Kidney glomerular epithelial cell (primary cell): Measurements from ENCODE around the gene HTR3C.
"Not testable (repeated sequence)": the region's sequence is repeated elsewhere in the genome, so short reads cannot be mapped to it uniquely, and the experiment has no call there.

Source experiments
- DNase-seq: peaks from one replicate; lab custom pipeline; 2025; lab: John Stamatoyannopoulos, UW

HTR3C gene

GRCh38 chr3:184030536-184030935, 22.3 kb upstream of the HTR3C start:
- DNase-seq, result no peak

- DNase-seq, result peak; percentile 55
Measured at GRCh38 chr3:184031187-184031792, 21.6 kb upstream of the HTR3C start, which contains the start of gene HTR3D. TSS of gene HTR3D (plus strand) at chr3:184031742. CDS start at chr3:184031742, 0 bp downstream.

DNA sequence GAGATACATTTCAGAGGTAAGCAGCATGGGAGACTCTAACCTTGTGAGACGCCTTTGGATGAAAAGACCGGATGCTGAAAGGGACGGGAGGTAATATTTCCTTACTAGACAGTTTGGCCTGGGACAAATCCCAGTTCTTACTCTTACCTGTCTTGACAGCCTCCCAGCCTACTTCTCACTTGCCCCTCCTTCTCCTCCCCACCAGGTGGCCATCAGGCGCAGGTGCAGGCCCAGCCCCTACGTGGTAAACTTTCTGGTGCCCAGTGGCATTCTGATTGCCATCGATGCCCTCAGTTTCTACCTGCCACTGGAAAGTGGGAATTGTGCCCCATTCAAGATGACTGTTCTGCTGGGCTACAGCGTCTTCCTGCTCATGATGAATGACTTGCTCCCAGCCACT, 15.0 kb upstream of the HTR3C start:
- no peak for DNase-seq

DNA sequence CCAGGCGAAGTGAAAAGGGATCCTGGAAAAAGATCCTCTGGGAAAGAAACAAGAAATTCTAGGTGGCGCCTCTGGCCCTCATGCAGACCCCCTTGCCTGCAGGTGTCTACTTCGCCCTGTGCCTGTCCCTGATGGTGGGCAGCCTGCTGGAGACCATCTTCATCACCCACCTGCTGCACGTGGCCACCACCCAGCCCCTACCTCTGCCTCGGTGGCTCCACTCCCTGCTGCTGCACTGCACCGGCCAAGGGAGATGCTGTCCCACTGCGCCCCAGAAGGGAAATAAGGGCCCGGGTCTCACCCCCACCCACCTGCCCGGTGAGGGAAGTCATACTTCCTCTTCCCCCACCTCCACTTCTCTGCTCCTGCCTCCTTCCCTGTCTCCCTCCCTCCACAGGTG, 14.5 kb upstream of the HTR3C start:
- DNase-seq, result not testable (repeated sequence)

GRCh38 chr3:184039414-184039813, 13.4 kb upstream of the HTR3C start:
- DNase-seq, result no peak

DNA sequence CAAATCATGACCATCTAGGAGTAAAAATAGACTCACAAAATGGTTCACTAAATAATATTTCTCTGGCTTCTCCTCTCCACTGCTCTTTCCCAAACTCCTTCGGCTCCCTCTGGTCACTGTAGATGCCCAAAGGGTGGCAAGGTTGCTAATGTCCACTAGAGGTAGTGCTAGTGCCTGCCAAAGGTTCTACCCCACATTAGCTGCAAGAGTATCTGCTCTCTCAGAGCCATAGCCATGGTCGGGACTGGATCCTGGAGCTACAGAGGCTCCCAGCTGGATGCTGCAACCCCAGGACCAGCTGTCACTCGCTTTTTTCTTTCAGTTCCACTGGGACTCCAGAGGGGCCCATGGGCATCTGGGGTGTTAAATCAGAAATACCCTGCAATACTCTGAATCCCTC, 12.8 kb upstream of the HTR3C start:
- no peak for DNase-seq

- no peak for DNase-seq
Measured at GRCh38 chr3:184042617-184043016, 10.2 kb upstream of the HTR3C start.

DNA sequence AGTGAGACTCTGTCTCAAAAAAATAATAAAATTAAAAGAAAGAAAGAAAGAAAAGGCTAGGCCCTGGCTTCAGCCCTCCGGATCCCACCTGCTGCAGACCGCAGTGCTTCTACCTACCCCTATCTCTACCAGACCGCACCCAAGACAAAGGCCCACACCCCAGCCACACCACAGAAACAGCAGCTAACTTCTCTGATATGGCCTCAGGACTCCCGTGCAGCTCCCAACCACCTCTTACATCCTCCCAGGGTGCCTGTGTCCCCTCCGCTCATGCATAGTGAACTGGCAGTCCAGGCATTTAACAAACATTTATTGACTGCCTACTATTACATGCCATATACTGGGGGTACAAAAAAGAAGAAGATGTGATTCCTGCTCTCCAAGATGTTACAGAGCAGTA, 6.9 kb upstream of the HTR3C start:
- DNase-seq, result no peak

- DNase-seq, result no peak
Measured at GRCh38 chr3:184050217-184050847, 2.5 kb upstream of the HTR3C start.

- no peak for DNase-seq
Measured at GRCh38 chr3:184058029-184058428, 5.2 kb downstream of the HTR3C start.

DNA sequence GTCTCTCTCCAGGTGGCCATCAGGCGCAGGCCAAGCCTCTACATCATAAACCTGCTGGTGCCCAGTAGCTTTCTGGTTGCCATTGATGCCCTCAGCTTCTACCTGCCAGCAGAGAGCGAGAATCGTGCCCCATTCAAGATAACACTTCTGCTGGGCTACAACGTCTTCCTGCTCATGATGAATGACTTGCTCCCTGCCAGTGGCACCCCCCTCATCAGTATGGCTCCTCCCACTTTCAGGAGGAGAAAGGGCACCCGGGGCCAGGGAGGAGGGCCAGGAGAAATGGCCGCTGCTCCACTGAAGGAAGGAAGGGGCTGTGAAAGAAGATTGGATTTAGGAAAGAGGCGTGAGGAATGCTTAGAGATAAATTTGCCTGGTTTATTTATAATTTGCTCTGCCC, 6.6 kb downstream of the HTR3C start:
- DNase-seq, result no peak

- no peak for DNase-seq
Measured at GRCh38 chr3:184062637-184063036, 9.8 kb downstream of the HTR3C start.

DNA sequence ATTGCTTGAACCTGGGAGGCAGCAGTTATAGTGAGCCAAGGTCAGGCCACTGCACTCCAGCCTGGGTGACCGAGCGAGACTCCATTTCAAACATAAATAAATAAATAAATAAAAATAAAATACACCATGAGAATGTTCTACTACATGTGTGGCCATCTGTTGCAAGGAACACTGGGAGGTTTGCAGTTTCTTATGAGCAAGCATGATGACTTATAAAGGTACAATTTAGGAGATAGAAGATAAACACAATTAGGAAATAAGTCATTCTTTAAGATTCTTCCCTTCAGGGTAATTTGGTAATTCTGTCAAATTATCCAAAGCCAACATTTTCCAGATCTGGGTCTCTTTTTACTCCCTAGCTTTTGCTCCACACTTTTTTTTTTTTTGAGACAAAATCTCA, 13.4 kb downstream of the HTR3C start:
- DNase-seq, result no peak

DNA sequence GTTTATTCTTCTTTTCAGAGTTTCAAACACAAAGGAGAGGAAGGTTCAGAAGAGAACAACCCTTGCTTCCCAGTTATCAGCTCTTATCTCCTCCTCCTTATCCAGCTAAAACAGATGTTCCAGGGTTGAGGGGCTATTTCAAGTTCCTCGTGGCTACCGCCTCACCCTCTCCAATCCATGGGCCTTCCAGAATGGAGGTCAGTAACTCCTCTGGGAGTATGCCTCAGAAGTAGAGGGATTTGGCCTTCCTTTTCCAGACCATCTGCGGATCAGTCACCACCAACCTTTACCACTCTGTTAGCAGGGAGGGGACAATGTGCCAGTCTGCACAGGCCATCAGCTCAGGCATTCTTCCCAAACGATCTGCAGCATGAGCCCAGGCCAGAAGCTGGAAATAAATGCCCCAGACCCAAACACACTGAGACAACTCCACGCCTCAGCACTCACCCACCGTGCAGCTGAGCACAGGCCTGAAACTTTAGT, 14.8 kb downstream of the HTR3C start:
- DNase-seq, result no peak

DNA sequence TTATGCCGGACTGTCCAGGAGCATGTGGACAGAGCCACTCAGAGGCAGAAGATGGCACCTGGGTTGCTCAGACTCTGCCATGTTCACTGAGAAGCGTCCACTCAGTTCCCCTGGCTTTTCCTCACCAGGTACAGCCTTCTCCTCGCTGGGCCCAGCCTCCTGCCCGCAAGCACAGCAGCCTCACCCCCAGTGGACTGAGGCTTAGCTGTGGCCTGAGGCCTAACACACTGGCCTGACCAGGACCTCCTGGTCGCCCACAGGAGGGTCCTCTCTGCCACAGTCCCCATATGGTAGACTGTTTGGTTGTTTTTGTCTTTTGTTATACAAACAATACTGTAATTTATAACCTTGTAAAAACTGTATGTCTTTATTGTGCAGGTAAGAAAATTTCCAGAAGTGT, 15.5 kb downstream of the HTR3C start:
- DNase-seq, result no peak

GRCh38 chr3:184071142-184071541, 18.3 kb downstream of the HTR3C start:
- not testable (repeated sequence) for DNase-seq

- no peak for DNase-seq
Measured at GRCh38 chr3:184073621-184074020, 20.8 kb downstream of the HTR3C start.

DNA sequence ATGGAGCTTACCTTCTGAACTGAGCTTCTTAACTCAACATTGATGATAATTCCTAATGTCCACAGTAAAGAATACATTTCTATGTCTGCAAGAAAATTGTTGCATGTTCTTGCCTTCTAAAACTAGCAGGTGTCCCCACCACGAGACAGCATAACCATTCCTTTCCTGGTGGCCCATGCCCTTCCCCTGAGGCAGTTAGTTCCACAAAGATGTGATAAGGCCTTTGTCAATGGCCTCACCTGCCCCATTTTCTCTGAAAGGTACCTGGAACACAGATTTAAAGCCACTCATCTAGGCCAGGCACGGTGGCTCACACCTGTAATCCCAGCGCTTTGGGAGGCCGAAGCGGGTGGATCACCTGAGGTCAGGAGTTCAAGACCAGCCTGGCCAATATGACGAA, 23.1 kb downstream of the HTR3C start:
- DNase-seq, result no peak

- DNase-seq, result no peak
Measured at GRCh38 chr3:184077881-184078280, 25.0 kb downstream of the HTR3C start.

DNA sequence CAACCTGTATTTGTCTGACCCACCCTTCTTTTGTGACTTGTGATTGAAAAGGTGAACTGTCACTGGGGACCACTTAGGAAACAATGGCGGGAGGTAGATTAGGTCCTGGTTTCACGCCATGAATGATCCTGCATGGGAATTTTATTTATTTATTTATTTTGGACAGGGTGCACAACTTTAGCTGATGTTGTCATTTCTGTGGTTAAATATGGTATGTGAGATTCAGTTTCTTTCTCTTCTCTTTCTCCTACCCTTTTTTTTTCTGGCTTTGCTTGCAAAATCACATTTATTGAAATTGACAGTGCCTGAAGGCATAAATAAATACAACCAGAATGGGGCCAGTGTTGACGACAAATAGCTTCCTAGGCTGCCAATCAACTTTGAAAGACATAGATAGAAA, 26.0 kb downstream of the HTR3C start:
- no peak for DNase-seq

DNA sequence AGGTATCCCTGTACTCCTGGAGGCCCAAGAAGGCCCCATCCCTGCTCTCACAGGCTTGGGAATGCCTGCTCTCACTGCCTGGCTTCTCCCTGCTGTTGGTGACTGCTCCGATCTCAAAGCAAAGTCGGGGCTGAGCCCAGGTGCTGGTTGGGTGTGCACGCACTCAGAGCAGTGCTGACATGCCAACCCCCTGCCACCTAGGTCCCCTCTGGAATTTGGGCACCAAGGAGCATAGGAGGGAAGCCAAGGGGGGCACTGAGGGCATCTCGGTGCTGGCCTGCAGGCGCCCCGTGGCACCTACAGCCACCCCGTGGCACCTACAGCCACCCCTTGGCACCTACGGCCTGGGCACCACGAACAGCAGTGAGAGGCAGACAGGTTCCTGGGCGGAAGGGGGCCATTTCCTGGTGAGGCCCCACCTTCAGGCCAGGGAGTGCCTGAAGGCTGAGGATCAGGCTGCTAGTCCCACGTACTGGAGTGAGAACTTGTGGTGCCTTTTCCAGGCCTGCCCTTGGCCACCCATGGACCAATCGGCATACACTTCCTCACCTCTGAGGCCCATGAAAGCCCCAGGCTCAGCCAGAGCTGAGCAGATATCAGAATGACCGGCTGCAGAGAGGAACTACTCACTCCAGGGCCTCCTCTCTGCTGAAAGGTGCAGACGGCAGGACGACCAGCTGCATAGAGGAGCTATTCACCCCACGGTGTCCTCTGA, 28.4 kb downstream of the HTR3C start:
- DNase-seq, result no peak

DNA sequence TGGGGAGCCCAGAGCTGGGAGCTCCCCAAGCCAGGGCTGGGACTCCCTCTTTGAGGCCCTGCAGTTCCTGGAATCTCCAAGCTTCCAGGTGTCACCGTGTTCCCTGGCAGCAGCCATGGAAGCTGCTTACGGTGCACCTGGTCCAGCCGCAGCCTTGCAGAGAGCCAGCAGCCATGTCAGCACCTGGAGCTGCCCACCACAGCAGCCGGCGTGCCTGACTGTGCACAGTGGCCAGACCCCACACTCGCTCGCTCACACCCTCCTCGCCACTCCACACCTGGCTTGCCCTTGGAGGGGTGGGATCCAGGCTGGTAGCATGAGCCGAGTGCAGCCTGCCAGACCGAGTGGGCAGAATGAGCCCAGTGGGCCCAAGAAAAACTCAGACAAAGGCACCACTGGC, 29.2 kb downstream of the HTR3C start:
- no peak for DNase-seq

DNA sequence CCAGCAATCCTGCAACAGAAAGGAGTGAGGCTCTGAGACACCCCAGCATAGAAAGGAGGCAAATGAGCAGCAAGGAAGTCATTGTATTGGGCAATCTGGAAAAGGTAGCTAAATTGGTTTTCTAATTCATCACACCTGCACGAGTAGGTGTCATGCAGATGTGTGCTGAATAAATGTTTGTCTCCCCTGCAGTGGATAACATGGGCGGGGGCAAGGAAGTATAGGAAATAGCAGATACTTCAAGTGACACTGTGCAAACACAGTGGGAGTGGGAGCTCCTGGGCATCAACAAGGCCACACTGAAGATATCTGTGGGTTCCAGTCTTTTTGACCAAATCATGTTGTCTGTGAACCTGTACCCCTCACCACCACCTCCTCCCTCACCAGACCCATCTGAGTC, 29.6 kb downstream of the HTR3C start:
- DNase-seq, result no peak
